Right ventricle myocardium inferior (tissue), 1 donor: ENCODE measurements around the gene THADA. TPM values are rescaled to one million over a fixed set of nuclear protein-coding genes. Genes with fewer than 3 reads are reported as not detected.
"Not testable (repeated sequence)": the region's sequence is repeated elsewhere in the genome, so short reads cannot be mapped to it uniquely, and the experiment has no call there.

ENCODE experiments used
- ATAC-seq: fragments of 200-7000 bp; cut with Tn5 transposase; one replicate; pipeline ENCODE4 v1.9.1; 2020; ENCODE audit warnings: mild to moderate bottlenecking, moderate library complexity
- DNase-seq: peaks from one replicate; pipeline ENCODE4 v3.0.0; 2021; ENCODE audit errors: missing footprints
- intact Hi-C: fragments of 100-400 bp; cut with DNase I; formaldehyde crosslinking; loops from one replicate; pipeline ENCODE4 v1.11.0; 2022
- total RNA-seq: library from RNA; stranded (reverse); fragmentation: NEBNext Ultra II Directional; extraction: Animal tissue kit (Norgen Biotek cat#: 25700); gene quantifications from one replicate; pipeline ENCODE4 v1.2.1, GENCODE V29; 2021
- donor health status: DM: no; HTN: yes; CAD: no; lungs with severe emphysema.

THADA gene
- total RNA-seq, 1 donor from 2014 or later = 10.5 TPM

- peak; percentile 61 for ATAC-seq
- no peak for DNase-seq
- intact Hi-C loops = loop anchor here (5.0 kb wide), 1 partner anchor 782 kb away; no protein-coding TSS in a partner anchor
These were observed 13.6 kb upstream of the THADA start for GRCh38 chr2:43609290-43609918.

GRCh38 chr2:43605851-43606250, 10.0 kb upstream of the THADA start:
- intact Hi-C loops = loop anchor here (5.0 kb wide), 1 partner anchor 779 kb away; no protein-coding TSS in a partner anchor
- DNase-seq (no peak), ATAC-seq (no peak)

- no peak for DNase-seq
- intact Hi-C loops = loop anchor here (5.0 kb wide), 1 partner anchor 778 kb away; no protein-coding TSS in a partner anchor
- no peak for ATAC-seq
These were observed 9.3 kb upstream of the THADA start for GRCh38 chr2:43605079-43605655.

- intact Hi-C loops = loop anchor here (5.0 kb wide), 1 partner anchor 777 kb away; no protein-coding TSS in a partner anchor
- DNase-seq (no peak), ATAC-seq (no peak)
These were observed 8.8 kb upstream of the THADA start for GRCh38 chr2:43604674-43605073.

- intact Hi-C loops, ATAC-seq, DNase-seq: not testable (repeated sequence)
These were observed 4.8 kb upstream of the THADA start for GRCh38 chr2:43600596-43600995.

- ATAC-seq = no peak
- intact Hi-C loops = loop anchor here (5.0 kb wide), 1 partner anchor 783 kb away; no protein-coding TSS in a partner anchor
- no peak for DNase-seq
These were observed 963 bp downstream of the THADA start for GRCh38 chr2:43594875-43595274.

- intact Hi-C loops = no loop called here
- DNase-seq (no peak), ATAC-seq (no peak)
These were observed 2.6 kb downstream of the THADA start for GRCh38 chr2:43593254-43593653.

- DNase-seq = no peak
- ATAC-seq = no peak
- intact Hi-C loops = no loop called here
These were observed 3.4 kb downstream of the THADA start for GRCh38 chr2:43592443-43592842.

GRCh38 chr2:43585708-43586107, 10.1 kb downstream of the THADA start:
- DNase-seq (no peak), ATAC-seq (no peak)
- intact Hi-C loops = no loop called here

GRCh38 chr2:43579275-43579981, 16.4 kb downstream of the THADA start:
- intact Hi-C loops = no loop called here
- DNase-seq (no peak), ATAC-seq (no peak)

GRCh38 chr2:43576981-43577892, 18.6 kb downstream of the THADA start:
- DNase-seq (no peak), ATAC-seq (peak; percentile 54)
- intact Hi-C loops = loop anchor here (1.0 kb wide), 1 partner anchor 750 kb away; no protein-coding TSS in a partner anchor

GRCh38 chr2:43572244-43572643, 23.6 kb downstream of the THADA start:
- no peak for ATAC-seq
- intact Hi-C loops = no loop called here
- DNase-seq = no peak

- DNase-seq (no peak), ATAC-seq (no peak)
- intact Hi-C loops = no loop called here
These were observed 25.9 kb downstream of the THADA start for GRCh38 chr2:43569921-43570320.

GRCh38 chr2:43568228-43568627, 27.6 kb downstream of the THADA start:
- intact Hi-C loops = no loop called here
- no peak for ATAC-seq
- DNase-seq = no peak

GRCh38 chr2:43566461-43566729, 29.4 kb downstream of the THADA start:
- DNase-seq (no peak), ATAC-seq (no peak)
- intact Hi-C loops = no loop called here

GRCh38 chr2:43563679-43564078, 32.2 kb downstream of the THADA start:
- no peak for ATAC-seq
- no peak for DNase-seq
- intact Hi-C loops = no loop called here

- ATAC-seq (no peak), DNase-seq (no peak)
- intact Hi-C loops = no loop called here
These were observed 35.6 kb downstream of the THADA start for GRCh38 chr2:43560231-43560547.

GRCh38 chr2:43559391-43560230, 36.2 kb downstream of the THADA start:
- intact Hi-C loops = no loop called here
- no peak for ATAC-seq
- DNase-seq = no peak
